DOHH2 (cell line): ENCODE results near the gene BMP8A.
"Not testable (repeated sequence)": the region's sequence is repeated elsewhere in the genome, so short reads cannot be mapped to it uniquely, and the experiment has no call there.

Source experiments
- EZH2phosphoT487 ChIP-seq: fragments of 200-600 bp; sonication (generic); IDR thresholded peaks from 2 replicates; pipeline ENCODE4 v1.6.1; 2017; ENCODE audit warnings: borderline replicate concordance, mild to moderate bottlenecking, antibody characterized with exemption, low read length, moderate library complexity, mixed read lengths
- TF ChIP-seq, protein P1 (sequence below): fragments of 200-600 bp; sonication (generic); IDR thresholded peaks from one replicate; pipeline ENCODE4 v1.5.1; 2014; ENCODE audit warnings: antibody characterized with exemption, mild to moderate bottlenecking, low read depth, low read length; ENCODE audit not compliant: poor library complexity, severe bottlenecking

DNA sequence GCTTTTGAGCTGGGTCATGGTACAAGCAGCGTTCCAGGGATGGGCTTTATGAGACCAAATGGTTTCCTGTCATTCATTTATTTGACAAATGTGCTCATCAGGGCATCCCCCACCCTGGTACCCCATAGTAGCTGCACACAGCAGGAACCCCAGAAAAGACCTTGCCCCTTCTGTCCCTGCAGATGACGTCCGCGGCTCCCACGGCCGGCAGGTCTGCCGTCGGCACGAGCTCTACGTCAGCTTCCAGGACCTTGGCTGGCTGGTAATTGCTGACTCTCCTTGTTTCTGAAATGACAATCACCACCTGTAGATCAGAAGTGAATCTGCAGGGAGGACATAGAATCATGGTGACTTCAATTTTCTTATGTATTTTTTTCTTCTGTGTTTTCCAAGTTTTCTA is 30.8 kb downstream of the BMP8A start:
- not testable (repeated sequence) for TF ChIP-seq EZH2phosphoT487
- TF ChIP-seq, protein P1, sequence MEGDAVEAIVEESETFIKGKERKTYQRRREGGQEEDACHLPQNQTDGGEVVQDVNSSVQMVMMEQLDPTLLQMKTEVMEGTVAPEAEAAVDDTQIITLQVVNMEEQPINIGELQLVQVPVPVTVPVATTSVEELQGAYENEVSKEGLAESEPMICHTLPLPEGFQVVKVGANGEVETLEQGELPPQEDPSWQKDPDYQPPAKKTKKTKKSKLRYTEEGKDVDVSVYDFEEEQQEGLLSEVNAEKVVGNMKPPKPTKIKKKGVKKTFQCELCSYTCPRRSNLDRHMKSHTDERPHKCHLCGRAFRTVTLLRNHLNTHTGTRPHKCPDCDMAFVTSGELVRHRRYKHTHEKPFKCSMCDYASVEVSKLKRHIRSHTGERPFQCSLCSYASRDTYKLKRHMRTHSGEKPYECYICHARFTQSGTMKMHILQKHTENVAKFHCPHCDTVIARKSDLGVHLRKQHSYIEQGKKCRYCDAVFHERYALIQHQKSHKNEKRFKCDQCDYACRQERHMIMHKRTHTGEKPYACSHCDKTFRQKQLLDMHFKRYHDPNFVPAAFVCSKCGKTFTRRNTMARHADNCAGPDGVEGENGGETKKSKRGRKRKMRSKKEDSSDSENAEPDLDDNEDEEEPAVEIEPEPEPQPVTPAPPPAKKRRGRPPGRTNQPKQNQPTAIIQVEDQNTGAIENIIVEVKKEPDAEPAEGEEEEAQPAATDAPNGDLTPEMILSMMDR, result not testable (repeated sequence)
